H1 (cell line): Measurements from ENCODE around the gene PHRF1. TPM values are rescaled to one million over a fixed set of nuclear protein-coding genes. Genes with fewer than 3 reads are reported as not detected.

ENCODE experiments used
- CTCF ChIA-PET: fragments of 300-600 bp; sonication (Branson Sonifier 250); formaldehyde crosslinking; loops from one replicate; lab custom pipeline; 2021; ENCODE audit not compliant: partially characterized antibody; lab: Charles Lee
- POLR2A ChIA-PET: fragments of 300-600 bp; sonication (Branson Sonifier 250); formaldehyde crosslinking; loops from one replicate; lab custom pipeline; 2021; ENCODE audit warnings: inconsistent platforms; ENCODE audit not compliant: partially characterized antibody; lab: Charles Lee
- DNase-seq, 2 experiments: peaks; one replicate each; pipeline versions ENCODE4 v3.0.0 to v3.0.0-alpha.2; 2010 to 2022; ENCODE audit warnings: low spot score in 2 of 2, low read depth in 1 of 2, mixed read lengths in 1 of 2
- FAIRE-seq: peaks from 2 replicates; lab custom pipeline; 2011; peaks lifted over from hg19 to GRCh38; lab: Jason Lieb, UNC
- H2AFZ ChIP-seq: 2 replicates; pipeline ENCODE4 v1.8.1; 2012; ENCODE audit warnings: low read length, inconsistent platforms
- H2AK5ac ChIP-seq: 2 replicates; pipeline ENCODE4 v1.6.1; 2013; ENCODE audit warnings: low read depth, low read length
- H2BK120ac ChIP-seq: replicated peaks from 2 replicates; pipeline ENCODE3; 2013; ENCODE audit warnings: low read depth, low read length, inconsistent platforms
- H2BK12ac ChIP-seq: 2 replicates; pipeline ENCODE4 v1.6.1; 2013; ENCODE audit warnings: low read depth, low read length
- H2BK15ac ChIP-seq: 2 replicates; pipeline ENCODE4 v1.6.1; 2013; ENCODE audit warnings: low read length
- H2BK20ac ChIP-seq: 2 replicates; pipeline ENCODE4 v1.6.1; 2013; ENCODE audit warnings: low read length
- H2BK5ac ChIP-seq: 2 replicates; pipeline ENCODE4 v1.6.1; 2013; ENCODE audit warnings: low read depth, low read length
- H3K14ac ChIP-seq: 2 replicates; pipeline ENCODE4 v1.6.1; 2013; ENCODE audit warnings: inconsistent platforms; ENCODE audit not compliant: insufficient read length
- H3K18ac ChIP-seq: 2 replicates; pipeline ENCODE4 v1.6.1; 2013; ENCODE audit warnings: low read length; ENCODE audit errors: extremely low read depth
- H3K23ac ChIP-seq: 2 replicates; pipeline ENCODE4 v1.6.1; 2013; ENCODE audit warnings: inconsistent platforms; ENCODE audit not compliant: insufficient read length
- H3K23me2 ChIP-seq: 2 replicates; pipeline ENCODE4 v1.6.1; 2013; ENCODE audit warnings: low read depth, low read length
- H3K27ac ChIP-seq: 2 replicates; pipeline ENCODE4 v1.6.1; 2011; ENCODE audit warnings: low read depth, low read length, inconsistent platforms
- H3K27me3 ChIP-seq, 4 experiments: replicated peaks in 1 of 4; 1 replicate in 1 of 4; 2 replicates in 3 of 4; pipeline versions ENCODE4 v1.6.1 to v1.8.1; 2011 to 2013; ENCODE audit warnings: low read length in 3 of 4, mild to moderate bottlenecking in 3 of 4, inconsistent platforms in 2 of 4, mixed read lengths in 2 of 4, moderate library complexity in 1 of 4; ENCODE audit not compliant: control insufficient read depth in 3 of 4, insufficient read depth in 3 of 4; ENCODE audit errors: extremely low read depth in 1 of 4
- H3K36me3 ChIP-seq, 4 experiments: 2 replicates each; pipeline versions ENCODE4 v1.6.1 to v1.8.1; 2011 to 2013; ENCODE audit warnings: mild to moderate bottlenecking in 4 of 4, low read length in 3 of 4, moderate library complexity in 2 of 4, control low read depth in 1 of 4, inconsistent platforms in 1 of 4; ENCODE audit not compliant: insufficient read depth in 4 of 4, control insufficient read depth in 2 of 4
- H3K4ac ChIP-seq: replicated peaks from 2 replicates; pipeline ENCODE3; 2013; ENCODE audit warnings: low read length, low read depth, mixed read lengths, inconsistent platforms; ENCODE audit not compliant: insufficient read length
- H3K4me1 ChIP-seq, 4 experiments: replicated peaks in 1 of 4; 1 replicate in 1 of 4; 2 replicates in 3 of 4; pipeline versions ENCODE4 v1.6.1 to v1.8.1; 2011 to 2013; ENCODE audit warnings: low read length in 3 of 4, inconsistent platforms in 2 of 4, mixed read lengths in 1 of 4; ENCODE audit not compliant: insufficient read depth in 4 of 4, control insufficient read depth in 3 of 4
- H3K4me2 ChIP-seq, 2 experiments: 2 replicates each; pipeline versions ENCODE4 v1.6.1 to v1.8.1; 2011 to 2013; ENCODE audit warnings: low read depth in 2 of 2, low read length in 2 of 2, control low read depth in 1 of 2, inconsistent platforms in 1 of 2, mild to moderate bottlenecking in 1 of 2; ENCODE audit not compliant: insufficient read depth in 1 of 2
- H3K4me3 ChIP-seq, 4 experiments: fragments of 200-600, 300-600 bp in 1 of 4; sonication (generic), shearing (Covaris generic), sonication (Bioruptor Twin) in 1 of 4; 2 replicates each; pipeline versions ENCODE4 v1.5.1 to v1.8.1; 2011 to 2016; ENCODE audit warnings: low read length in 4 of 4, low read depth in 3 of 4, control low read depth in 2 of 4, inconsistent platforms in 2 of 4, mild to moderate bottlenecking in 2 of 4, mixed read lengths in 1 of 4, moderate library complexity in 1 of 4; ENCODE audit not compliant: insufficient read depth in 2 of 4; ENCODE audit errors: extremely low read depth in 1 of 4
- H3K56ac ChIP-seq: replicated peaks from 2 replicates; pipeline ENCODE3; 2013; ENCODE audit warnings: low read depth, mild to moderate bottlenecking, mixed read lengths, low read length, inconsistent platforms; ENCODE audit not compliant: insufficient read length
- H3K79me1 ChIP-seq: 2 replicates; pipeline ENCODE4 v1.6.1; 2013; ENCODE audit warnings: low read depth, low read length, control low read depth
- H3K79me2 ChIP-seq, 2 experiments: 2 replicates each; pipeline versions ENCODE4 v1.6.1 to v1.8.1; 2012 to 2013; ENCODE audit warnings: low read length in 2 of 2, mild to moderate bottlenecking in 2 of 2, inconsistent platforms in 1 of 2; ENCODE audit not compliant: insufficient read depth in 2 of 2, control insufficient read depth in 1 of 2
- H3K9ac ChIP-seq, 4 experiments: replicated peaks in 1 of 4; 1 replicate in 1 of 4; 2 replicates in 3 of 4; pipeline versions ENCODE4 v1.6.1 to v1.8.1; 2011 to 2013; ENCODE audit warnings: low read depth in 3 of 4, low read length in 3 of 4, control low read depth in 2 of 4, mild to moderate bottlenecking in 2 of 4, moderate library complexity in 2 of 4, inconsistent platforms in 1 of 4; ENCODE audit errors: extremely low read depth in 1 of 4
- H3K9me3 ChIP-seq, 2 experiments: 2 replicates each; pipeline versions ENCODE4 v1.6.1 to v1.8.1; 2012 to 2013; ENCODE audit warnings: mild to moderate bottlenecking in 2 of 2, moderate library complexity in 2 of 2, control low read depth in 1 of 2, inconsistent platforms in 1 of 2, low read depth in 1 of 2, low read length in 1 of 2, mixed read lengths in 1 of 2; ENCODE audit not compliant: insufficient read depth in 2 of 2
- H4K20me1 ChIP-seq, 2 experiments: replicated peaks in 1 of 2; 2 replicates each; pipeline versions ENCODE3 to v1.8.1; 2011 to 2013; ENCODE audit warnings: inconsistent platforms in 2 of 2, low read length in 2 of 2, mild to moderate bottlenecking in 1 of 2; ENCODE audit not compliant: insufficient read depth in 2 of 2, control insufficient read depth in 1 of 2
- H4K5ac ChIP-seq: 2 replicates; pipeline ENCODE4 v1.6.1; 2013; ENCODE audit warnings: low read length, low read depth, mixed read lengths, inconsistent platforms; ENCODE audit not compliant: insufficient read length
- H4K8ac ChIP-seq: 2 replicates; pipeline ENCODE4 v1.8.0; 2013; ENCODE audit warnings: mild to moderate bottlenecking, moderate library complexity, low read length, inconsistent platforms; ENCODE audit not compliant: insufficient read depth; ENCODE audit errors: extremely low read depth
- H4K91ac ChIP-seq: replicated peaks from 2 replicates; pipeline ENCODE3; 2013; ENCODE audit warnings: low read length, mixed read lengths, inconsistent platforms; ENCODE audit not compliant: insufficient read length
- CTBP2 ChIP-seq: IDR thresholded peaks from 2 replicates; pipeline ENCODE4 v1.7.0; 2011; ENCODE audit warnings: borderline replicate concordance, mild to moderate bottlenecking, moderate library complexity, mixed read lengths, low read length; ENCODE audit not compliant: insufficient read depth, insufficient read length
- FOSL1 ChIP-seq: IDR thresholded peaks from 2 replicates; pipeline ENCODE4 v1.6.1; 2011; ENCODE audit warnings: mild to moderate bottlenecking, low read depth, low read length, moderate library complexity; ENCODE audit not compliant: insufficient read depth
- GTF2F1 ChIP-seq: IDR thresholded peaks from 2 replicates; pipeline ENCODE4 v1.6.1; 2012; ENCODE audit warnings: low read depth, low read length, improper control_type of control experiment, borderline replicate concordance
- JUN ChIP-seq: IDR thresholded peaks from 2 replicates; pipeline ENCODE4 v1.6.1; 2011; ENCODE audit warnings: low read depth, mild to moderate bottlenecking, improper control_type of control experiment, low read length
- KDM4A ChIP-seq: IDR thresholded peaks from one replicate; pipeline ENCODE4 v1.7.1; 2012; ENCODE audit warnings: low read depth, mild to moderate bottlenecking, moderate library complexity, low read length, inconsistent platforms; ENCODE audit not compliant: severe bottlenecking
- POLR2AphosphoS5 ChIP-seq: IDR thresholded peaks from 2 replicates; pipeline ENCODE4 v1.6.1; 2011; ENCODE audit warnings: low read depth, low read length
- SUZ12 ChIP-seq: fragments of 200-600 bp; sonication (generic); IDR thresholded peaks from 2 replicates; pipeline ENCODE4 v1.6.1; 2012; ENCODE audit warnings: mild to moderate bottlenecking, inconsistent platforms, low read length, moderate library complexity, mixed read lengths
- TAF1 ChIP-seq: IDR thresholded peaks from 2 replicates; pipeline ENCODE4 v1.6.1; 2011; ENCODE audit warnings: mild to moderate bottlenecking, low read depth, low read length
- WGBS, 2 experiments: shearing (Covaris generic) in 1 of 2; methylation state at CpG; one replicate each; pipeline versions ENCODE4 v1.1.6 to v1.1.7; 2013 to 2015; ENCODE audit warnings: low lambda C conversion rate in 2 of 2, mixed read lengths in 2 of 2, inconsistent platforms in 1 of 2, low coverage in 1 of 2, missing lambda C conversion rate in 1 of 2; ENCODE audit not compliant: insufficient replicate concordance in 2 of 2, insufficient coverage in 1 of 2, insufficient read length in 1 of 2; ENCODE audit errors: extremely low coverage in 1 of 2, missing lambda C conversion rate in 1 of 2; 5-methylcytosine and 5-hydroxymethylcytosine counted together
- polyA plus RNA-seq, 7 experiments: library from polyadenylated mRNA; depleted of rRNA in 3 of 7; stranded (reverse) in 5 of 7; unstranded in 2 of 7; fragments of >200 nt in 5 of 7; fragments of 200-250 nt in 2 of 7; gene quantifications; 1 replicate in 5 of 7; 2 replicates in 1 of 7; 4 replicates in 1 of 7; pipeline versions ENCODE4 v1.2.1 to v1.2.3, GENCODE V29; 2011 to 2013; ENCODE audit warnings: missing spikeins in 2 of 7, mixed read lengths in 2 of 7
- total RNA-seq: library from RNA; stranded (reverse); fragmentation: NEBNext Ultra II Directional; extraction: Animal tissue kit (Norgen Biotek cat#: 25700); gene quantifications from 2 replicates; pipeline ENCODE4 v1.2.1, GENCODE V29; 2021
- TF ChIP-seq, protein P1 (sequence below): IDR thresholded peaks from 2 replicates; pipeline ENCODE4 v1.6.1; 2012; ENCODE audit warnings: inconsistent platforms
- TF ChIP-seq, protein P2 (sequence below): IDR thresholded peaks from 2 replicates; pipeline ENCODE4 v1.6.1; 2011; ENCODE audit warnings: low read depth, mild to moderate bottlenecking, low read length; ENCODE audit not compliant: insufficient read depth

Gene PHRF1
- total and polyA plus RNA-seq, 2 of the 8 experiments (the other 6 are each of a cell fraction or from before 2014, with no cell fraction given): 13.4 to 37.3 TPM

DNA sequence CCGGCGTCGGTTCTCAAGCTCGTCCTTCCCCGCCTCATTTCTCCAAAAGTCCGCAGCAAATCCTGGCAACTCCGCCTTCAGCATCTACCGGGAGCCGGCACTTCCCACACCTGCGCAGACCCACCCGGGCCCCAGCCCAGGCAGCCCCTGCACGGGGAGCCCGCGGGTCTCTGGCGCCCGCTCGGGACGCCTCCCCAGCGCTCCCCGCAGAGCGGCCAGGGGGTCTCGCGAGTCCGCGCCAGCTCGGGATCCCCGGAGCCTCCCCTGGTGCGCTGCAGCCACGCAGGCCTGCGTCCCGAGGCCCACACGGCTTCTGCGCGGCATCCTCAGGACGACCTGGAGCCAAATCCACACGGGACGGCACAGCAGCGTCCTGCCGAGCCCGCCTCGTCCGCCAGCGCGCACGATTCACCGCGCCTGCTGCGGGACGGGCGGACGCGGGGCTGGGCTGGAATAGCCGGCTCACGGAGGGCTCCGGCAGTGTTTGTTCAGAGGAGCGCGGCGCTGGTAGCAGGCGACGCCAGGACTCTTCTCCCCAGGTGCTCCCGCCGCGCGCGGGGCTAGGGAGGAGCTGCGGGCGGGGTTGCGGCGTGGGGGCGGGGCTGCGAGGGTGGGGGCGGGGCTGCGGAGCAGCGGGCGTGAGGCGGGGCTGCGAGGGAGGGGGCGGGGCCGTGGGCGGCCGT lies 816 bp upstream of the PHRF1 start:
- peaks cover 15% of the 10 kb centered on the region for H3K79me1 ChIP-seq
- no peak overlapping the region for H4K8ac ChIP-seq
- H3K79me2 ChIP-seq: peaks cover 37 to 38% of the 10 kb centered on the region in 2 experiments
- peaks cover 8 to 17% (median 13%) of the 10 kb centered on the region in 4 experiments for H3K27me3 ChIP-seq
- H2BK12ac ChIP-seq: peak overlapping the region; percentile 33; the same call in 1 of the 2 replicates
- peaks cover 6 to 26% (median 16%) of the 10 kb centered on the region in 4 experiments for H3K4me1 ChIP-seq
- peak overlapping the region; percentile 74 for H3K4ac ChIP-seq
- H2BK5ac ChIP-seq: no peak overlapping the region; the same call in 1 of the 2 replicates
- no peak overlapping the region for H3K27ac ChIP-seq
- H3K18ac ChIP-seq: peak overlapping the region; percentile 78
- no peak overlapping the region; a peak in 1 of 7 replicates for H3K9ac ChIP-seq
- H3K23me2 ChIP-seq: peaks cover 15% of the 10 kb centered on the region
- peak overlapping the region; percentile 31; the same call in 1 of the 2 replicates for H2BK15ac ChIP-seq
- FAIRE-seq: no peak
- ChIA-PET POLR2A (interaction anchor here (0.7 to 2.1 kb wide), 17 partner anchors 8 to 175 kb away, joined by 3 to 15 read pairs (median 4); partner anchors contain the start of genes DRD4, IRF7, LMNTD2 and LRRC56), CTCF (interaction anchor here (0.6 to 2.1 kb wide), 7 partner anchors 9 to 992 kb away, joined by 3 to 7 read pairs (median 5); no protein-coding TSS in a partner anchor)
- H2AK5ac ChIP-seq: no peak overlapping the region
- no peak overlapping the region for H3K56ac ChIP-seq
- H2AFZ ChIP-seq: no peak overlapping the region
- peak overlapping the region; percentile 44 to 72 (median 57) for H3K4me3 ChIP-seq
- peak overlapping the region; percentile 72 for H2BK120ac ChIP-seq
- peaks cover 29 to 35% of the 10 kb centered on the region in 2 experiments for H4K20me1 ChIP-seq
- no peaks in the 10 kb centered on the region for H3K9me3 ChIP-seq
- 4% methylated on average over 47 of the region's 81 CpGs; no CpG with 5 or more reads in 1 of the 2 experiments for WGBS, 2 experiments
- H4K91ac ChIP-seq: no peak overlapping the region
- no peak overlapping the region for H2BK20ac ChIP-seq
- H4K5ac ChIP-seq: no peak overlapping the region
- H3K14ac ChIP-seq: no peak overlapping the region
- H3K23ac ChIP-seq: no peak overlapping the region
- H3K36me3 ChIP-seq: no peaks in the 10 kb centered on the region
- DNase-seq: peak in 1 of 2 experiments; percentile 63
- H3K4me2 ChIP-seq: peak overlapping the region; percentile 83 to 99
- TF ChIP-seq, protein P1, sequence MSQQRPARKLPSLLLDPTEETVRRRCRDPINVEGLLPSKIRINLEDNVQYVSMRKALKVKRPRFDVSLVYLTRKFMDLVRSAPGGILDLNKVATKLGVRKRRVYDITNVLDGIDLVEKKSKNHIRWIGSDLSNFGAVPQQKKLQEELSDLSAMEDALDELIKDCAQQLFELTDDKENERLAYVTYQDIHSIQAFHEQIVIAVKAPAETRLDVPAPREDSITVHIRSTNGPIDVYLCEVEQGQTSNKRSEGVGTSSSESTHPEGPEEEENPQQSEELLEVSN: 0 out of 2 replicates have a peak, but pooled peaks have one; percentile 46
- no peak for TF ChIP-seq GTF2F1
- TF ChIP-seq JUN: no peak
- TF ChIP-seq, protein P2, sequence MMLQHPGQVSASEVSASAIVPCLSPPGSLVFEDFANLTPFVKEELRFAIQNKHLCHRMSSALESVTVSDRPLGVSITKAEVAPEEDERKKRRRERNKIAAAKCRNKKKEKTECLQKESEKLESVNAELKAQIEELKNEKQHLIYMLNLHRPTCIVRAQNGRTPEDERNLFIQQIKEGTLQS: no peak
- peak; percentile 84 for TF ChIP-seq KDM4A
- no peak for TF ChIP-seq TAF1
- no peak for TF ChIP-seq FOSL1
- TF ChIP-seq SUZ12: 0 out of 2 replicates have a peak, but pooled peaks have one; percentile 38
- peak; percentile 60 for TF ChIP-seq CTBP2
- TF ChIP-seq POLR2AphosphoS5: no peak
